ENCODE measurements around the gene IFIT1.
"Not testable (repeated sequence)": the region's sequence is repeated elsewhere in the genome, so short reads cannot be mapped to it uniquely, and the experiment has no call there.

IFIT1 gene

DNA sequence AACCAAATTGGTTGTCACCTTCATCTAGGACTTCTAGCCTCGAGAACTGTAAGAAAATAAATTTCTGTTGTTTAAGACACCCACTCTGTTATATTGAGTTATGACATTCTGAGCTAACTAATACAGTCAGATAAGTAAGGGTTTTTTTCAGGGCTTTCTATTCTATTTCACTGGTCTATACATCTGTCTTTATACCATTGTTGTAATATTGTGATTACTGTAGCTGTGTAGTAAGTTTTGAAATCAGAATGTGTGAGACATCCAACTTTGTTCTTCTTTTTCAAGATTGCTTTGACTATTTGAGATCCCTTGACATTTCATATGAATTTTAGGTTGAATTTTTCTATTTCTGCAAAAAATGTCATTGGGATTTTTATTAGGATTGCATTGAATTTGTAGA is 7.5 kb downstream of the IFIT1 start:
- DNase-seq (ENCODE audit: low spot score), result no peak

DNA sequence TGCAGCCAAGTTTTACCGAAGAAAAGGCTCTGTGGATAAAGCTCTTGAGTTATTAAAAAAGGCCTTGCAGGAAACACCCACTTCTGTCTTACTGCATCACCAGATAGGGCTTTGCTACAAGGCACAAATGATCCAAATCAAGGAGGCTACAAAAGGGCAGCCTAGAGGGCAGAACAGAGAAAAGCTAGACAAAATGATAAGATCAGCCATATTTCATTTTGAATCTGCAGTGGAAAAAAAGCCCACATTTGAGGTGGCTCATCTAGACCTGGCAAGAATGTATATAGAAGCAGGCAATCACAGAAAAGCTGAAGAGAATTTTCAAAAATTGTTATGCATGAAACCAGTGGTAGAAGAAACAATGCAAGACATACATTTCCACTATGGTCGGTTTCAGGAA is 10.6 kb downstream of the IFIT1 start:
- DNase-seq (ENCODE audit: low spot score), result no peak

DNA sequence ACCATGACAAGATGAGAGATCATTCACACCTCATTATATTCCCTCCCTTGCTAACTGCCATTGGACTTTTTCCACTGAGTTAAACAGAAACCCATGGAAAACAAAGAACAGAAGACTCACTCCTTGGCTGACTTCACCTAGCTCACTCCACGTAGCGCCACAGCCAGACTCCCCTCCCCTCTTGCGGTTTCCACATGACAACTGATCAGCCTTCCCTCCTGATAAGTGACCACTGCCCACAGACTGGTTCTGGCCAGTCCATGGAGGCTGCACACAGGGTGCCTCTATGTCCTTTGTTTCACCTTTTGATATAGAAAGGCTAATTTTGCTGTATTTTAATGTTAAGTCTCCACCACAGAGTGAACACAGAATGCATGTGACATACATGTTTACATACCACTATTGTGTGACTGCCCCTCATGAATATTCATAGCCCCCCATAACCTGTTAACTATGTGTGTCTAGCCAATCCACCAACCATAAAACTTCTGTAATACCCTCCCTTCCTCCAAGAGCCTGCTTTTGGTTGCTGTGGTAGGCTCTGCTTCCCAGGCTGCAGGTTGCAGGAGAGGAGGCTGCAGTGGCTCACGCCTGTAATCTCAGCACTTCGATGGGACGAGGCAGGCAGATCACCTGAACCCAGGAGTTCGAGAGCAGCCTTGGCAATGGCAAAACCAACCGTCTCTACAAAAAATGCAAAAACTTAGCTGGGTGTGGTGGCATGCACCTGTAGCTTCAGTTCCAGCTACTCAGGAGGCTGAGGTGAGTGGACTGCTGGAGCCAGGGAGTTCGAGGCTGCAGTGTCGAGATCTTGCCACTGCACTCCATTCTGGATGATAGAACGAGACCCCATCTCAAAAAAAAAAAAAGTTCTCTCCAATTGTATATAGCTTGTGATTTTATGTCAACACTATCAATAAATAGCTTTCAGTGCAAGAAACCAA is 12.0 kb downstream of the IFIT1 start:
- DNase-seq (ENCODE audit: low spot score), result no peak

DNA sequence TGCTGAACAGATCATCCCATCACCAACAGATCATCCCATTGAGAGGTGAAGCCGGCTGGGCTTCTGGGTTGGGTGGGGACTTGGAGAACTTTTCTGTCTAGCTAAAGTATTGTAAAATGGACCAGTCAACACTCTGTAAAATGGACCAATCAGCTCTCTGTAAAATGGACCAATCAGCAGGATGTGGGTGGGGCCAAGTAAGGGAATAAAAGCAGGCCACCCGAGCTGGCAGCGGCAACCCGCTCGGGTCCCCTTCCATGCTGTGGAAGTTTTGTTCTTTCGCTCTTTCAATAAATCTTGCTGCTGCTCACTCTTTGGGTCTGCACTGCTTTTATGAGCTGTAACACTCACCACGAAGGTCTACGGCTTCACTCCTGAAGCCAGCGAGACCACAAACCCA is 13.8 kb downstream of the IFIT1 start:
- not testable (repeated sequence) for DNase-seq (ENCODE audit: low spot score)

DNA sequence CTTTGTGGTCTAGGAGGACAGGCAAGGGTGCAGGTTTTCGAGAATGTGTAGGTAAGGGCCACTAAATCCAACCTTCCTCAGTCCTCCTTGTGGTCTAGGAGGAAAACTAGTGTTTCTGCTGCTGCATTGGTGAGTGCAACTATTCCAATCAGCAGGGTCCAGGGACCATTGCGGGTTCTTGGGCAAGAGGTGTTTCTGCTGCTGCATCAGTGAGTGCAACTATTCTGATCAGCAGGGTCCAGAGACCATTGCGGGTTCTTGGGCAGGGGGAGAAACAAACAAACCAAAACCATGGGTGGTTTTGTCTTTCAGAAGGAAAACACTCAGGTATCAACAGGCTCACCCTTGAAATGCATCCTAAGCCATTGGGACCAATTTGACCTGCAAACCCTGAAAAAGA is 15.4 kb downstream of the IFIT1 start:
- not testable (repeated sequence) for DNase-seq (ENCODE audit: low spot score)

DNA sequence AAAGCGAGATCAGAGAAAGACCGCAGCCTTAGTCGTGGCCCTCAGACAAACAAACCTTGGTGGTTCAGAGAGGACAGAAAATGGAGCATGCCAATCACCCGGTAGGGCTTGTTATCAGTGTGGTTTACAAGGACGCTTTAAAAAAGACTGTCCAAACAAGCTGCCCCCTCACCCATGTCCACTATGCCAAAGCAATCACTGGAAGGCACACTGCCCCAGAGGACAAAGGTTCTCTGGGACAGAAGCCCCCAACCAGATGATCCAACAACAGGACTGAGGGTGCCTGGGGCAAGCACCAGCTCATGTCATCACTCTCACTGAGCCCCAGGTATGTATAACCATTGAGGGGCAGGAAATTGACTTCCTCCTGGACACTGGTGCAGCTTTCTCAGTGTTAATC is 16.9 kb downstream of the IFIT1 start:
- not testable (repeated sequence) for DNase-seq (ENCODE audit: low spot score)

DNA sequence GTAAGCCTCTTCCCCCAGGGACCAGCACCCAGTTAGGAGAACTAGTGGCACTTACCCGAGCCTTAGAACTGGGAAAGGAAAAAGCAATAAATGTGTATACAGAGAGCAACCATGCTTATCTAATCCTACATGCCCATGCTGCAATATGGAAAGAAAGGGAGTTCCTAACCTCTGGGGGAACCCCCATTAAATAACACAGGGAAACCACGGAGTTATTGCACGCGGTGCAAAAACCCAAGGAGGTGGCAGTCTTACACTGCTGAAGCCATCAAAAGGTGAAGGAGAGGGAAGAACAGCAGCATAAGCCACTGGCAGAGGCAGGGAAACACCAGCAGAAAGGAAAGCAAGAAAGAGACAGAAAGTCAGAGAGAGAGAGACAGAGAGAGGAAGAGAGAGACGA is 18.1 kb downstream of the IFIT1 start:
- not testable (repeated sequence) for DNase-seq (ENCODE audit: low spot score)

DNA sequence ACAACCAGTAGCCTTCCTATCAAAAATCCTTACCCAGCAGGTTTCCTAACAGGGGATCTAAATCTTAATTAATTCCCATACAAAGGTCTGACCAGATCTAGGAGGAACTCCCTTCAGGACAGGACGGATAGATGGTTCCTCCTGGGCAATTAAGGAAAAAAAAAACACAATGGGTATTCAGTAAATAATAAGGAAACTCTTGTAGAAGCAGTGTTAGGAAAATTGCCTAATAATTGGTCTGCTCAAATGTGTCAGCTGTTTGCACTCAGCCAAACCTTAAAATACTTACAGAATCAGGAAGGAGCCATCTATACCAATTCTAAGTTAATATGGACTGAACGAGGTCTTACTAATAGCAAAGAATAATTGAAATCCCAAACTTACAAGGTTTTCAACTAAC is 18.7 kb downstream of the IFIT1 start:
- DNase-seq (ENCODE audit: low spot score), result not testable (repeated sequence)

DNA sequence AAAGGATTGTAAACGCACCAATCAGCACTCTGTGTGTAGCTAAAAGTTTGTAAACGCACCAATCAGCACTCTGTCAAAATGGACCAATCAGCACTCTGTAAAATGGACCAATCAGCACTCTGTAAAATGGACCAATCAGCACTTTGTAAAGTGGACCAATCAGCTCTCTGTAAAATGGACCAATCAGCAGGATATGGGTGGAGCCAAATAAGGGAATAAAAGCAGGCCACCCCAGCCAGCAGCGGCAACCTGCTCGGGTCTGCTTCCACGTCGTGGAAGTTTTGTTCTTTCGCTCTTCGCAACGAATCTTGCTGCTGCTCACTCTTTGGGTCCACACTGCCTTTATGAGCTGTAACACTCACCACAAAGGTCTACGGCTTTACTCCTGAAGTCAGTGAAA is 19.9 kb downstream of the IFIT1 start:
- not testable (repeated sequence) for DNase-seq (ENCODE audit: low spot score)

DNA sequence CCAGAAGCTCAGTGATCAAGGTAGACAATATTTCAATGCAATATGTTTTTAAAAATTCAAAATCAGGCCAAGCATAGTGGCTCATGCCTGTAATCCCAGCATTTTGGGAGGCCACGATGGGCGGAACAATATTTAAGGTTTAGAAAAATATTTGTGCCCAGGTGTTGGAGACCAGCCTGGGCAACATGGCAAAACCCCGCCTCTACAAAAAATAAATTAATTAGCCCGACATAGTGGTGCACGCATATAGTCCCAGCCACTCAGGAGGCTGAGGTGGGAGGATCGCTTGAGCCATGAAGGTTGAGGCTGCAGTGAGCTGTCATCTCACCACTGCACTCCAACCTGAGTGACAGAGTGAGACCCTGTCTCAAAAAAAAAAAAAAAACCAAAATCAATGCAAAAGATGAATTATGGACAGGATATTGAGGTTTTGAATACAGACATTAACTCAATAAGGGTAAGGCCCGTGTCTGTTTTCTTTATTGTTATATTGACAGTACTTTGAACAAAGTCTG is 21.0 kb downstream of the IFIT1 start:
- no peak for DNase-seq (ENCODE audit: low spot score)

DNA sequence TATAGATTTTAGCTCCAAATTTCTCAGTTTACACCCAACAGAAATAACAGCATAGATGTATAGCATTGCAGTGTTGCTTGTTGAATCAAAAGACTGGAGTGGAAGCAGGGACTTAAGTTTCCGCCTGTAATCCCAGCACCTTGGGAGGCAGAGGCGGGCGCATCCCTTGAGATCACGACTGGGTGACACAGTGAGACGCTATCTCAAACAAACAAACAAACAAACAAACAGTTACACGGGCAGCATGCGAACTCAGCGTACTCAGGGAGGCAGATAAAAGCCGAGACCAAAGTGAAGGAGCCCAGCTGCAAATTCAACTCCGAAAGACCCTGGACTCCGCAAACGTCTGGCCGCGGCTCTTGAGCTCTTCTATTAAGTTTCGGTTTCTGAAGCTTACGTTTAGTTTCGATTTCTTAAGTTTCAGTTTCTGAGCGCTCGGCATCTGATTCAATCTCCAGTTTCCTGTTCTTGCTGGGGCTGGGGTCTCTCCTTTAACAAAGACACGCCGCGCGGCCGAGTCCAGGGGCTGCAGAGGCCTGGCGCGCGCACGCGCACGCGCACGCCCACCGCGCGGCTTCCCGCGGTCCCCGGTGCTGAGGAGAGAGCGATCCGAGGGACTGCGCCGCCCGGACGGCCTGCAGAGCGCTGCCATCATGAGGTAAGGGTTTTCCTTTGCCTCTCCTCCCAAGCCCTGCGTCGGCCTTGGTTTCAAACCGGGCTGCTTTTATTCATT is 21.9 kb downstream of the IFIT1 start, which contains the start of gene IFIT5:
Gene IFIT5 (plus strand): TSS at position 423 of the 733 bp plus-strand sequence. CDS start 231 bp downstream, at position 654.
- DNase-seq (ENCODE audit: low spot score), result peak; percentile 81

DNA sequence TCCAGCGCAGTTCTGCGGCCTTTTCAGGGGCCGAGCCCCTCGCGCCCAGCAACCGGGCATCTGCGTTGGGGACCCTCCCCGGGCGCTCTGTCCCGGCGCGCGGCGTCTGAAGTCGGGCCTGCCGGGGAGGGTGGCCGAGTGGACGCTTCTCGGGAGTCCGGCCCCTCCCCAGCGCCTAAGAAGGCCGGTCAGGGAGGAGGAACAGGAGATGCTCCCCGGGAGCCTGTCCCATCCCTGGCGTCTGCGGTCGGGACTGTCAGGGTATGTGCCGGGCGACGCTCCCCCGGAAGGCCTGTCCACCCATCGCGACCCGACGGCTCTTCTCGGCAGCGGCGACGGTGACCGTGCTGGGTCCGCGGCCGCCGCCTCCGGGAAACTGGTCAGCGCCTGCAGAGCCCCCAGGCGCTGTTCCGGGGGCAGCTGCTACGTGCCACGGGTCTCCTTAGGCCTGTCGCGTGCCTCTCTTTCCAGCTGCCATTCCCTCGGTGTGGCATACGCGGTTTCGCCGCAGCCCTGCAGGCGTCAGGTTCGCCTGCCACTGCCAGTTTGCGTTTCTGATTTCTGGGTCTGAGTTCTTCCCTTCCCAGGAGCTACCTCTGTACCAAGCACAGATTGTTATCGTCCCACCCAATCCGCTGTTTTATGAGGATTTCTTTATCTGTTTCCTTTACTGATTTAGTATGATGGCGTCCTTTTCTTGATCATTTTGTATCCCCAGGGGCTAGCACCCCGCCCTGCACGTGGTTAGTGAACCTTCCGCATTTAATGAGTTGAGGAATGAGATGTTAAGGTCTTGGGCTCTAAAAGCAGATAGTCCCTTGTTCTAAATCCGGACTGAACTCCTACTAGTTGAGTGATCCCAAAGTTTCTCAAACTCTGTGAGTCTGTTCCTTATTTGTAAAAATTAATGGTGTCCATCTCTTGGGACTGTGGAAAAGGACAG is 22.7 kb downstream of the IFIT1 start:
- DNase-seq (ENCODE audit: low spot score), result peak; percentile 61

DNA sequence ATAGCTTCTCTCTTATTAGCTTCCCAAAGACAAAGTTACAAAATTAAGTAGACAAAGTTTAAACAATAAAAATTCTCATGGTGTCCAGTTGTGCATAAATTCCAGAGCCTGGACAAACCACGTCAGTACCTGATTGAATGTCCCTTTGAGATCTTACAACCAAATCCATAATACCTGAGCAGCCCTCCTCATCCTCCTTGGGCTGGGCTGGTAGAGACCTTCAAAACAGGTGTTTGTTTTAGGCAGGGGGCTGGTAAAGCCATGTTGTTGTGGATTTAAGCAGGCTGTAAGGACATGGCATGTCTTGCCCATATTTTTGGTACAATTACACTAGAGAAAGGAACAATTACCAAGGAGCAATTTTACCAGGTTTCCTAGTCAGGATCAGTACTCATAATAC is 24.0 kb downstream of the IFIT1 start:
- no peak for DNase-seq (ENCODE audit: low spot score)

DNA sequence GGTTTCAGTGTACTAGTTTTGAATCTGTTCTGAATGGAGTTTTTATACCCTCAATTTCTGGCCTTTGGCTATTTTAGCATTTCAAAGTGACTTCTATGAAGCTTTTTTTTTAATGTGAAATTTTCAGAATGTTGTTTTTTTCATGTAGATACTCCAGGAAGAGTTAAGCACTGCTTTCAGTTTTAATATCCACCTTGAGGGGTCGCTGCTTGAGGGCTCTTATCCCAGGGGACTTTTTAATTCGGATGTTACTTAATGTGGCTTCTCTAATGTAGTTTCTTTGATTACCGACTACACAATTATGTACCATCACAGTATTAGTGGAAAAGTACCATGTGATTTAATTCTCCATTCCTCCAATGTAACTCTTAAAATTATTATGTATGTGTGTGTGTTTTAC is 27.1 kb downstream of the IFIT1 start:
- DNase-seq (ENCODE audit: low spot score), result no peak

DNA sequence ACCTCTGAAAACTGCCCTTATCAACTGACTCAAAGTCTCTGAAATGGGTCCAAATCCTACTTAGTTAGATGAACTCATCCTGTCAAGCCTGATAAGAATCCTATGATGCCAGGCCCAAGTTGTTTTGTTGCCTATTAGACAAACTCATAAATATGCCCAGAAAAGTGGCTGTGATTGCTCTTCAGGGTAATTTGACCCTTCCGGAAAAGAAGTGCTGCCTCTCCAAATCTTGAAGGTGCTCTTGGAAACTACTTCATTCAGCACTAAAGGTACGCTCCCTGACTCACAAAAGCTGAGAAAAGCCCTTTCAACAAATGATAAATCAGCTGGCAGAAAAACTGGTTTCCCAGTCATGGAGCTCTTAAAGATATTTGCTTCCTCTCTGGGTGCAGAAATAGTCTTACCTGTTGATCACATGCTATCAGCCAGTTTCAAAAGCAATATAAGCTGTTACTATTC is 28.6 kb downstream of the IFIT1 start:
- DNase-seq (ENCODE audit: low spot score), result no peak

DNA sequence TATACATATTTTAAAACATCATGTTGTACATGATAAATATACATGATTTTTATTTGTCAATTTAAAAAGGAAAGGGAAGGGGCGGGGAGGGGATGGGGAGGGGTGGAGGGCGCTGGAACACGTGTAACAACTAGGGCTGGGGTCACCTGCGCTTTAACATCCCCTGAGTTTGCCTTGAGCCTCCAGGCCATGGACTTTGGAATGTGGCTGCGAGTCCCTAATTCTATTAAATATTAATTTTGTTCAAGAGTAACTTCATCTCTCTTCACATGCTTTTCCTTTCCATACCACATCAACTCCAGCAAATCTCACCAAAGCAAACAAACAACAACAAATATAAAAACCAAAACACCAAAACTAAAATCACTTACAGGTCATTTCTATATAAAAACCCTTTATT is 32.6 kb downstream of the IFIT1 start:
- no peak for DNase-seq (ENCODE audit: low spot score)

DNA sequence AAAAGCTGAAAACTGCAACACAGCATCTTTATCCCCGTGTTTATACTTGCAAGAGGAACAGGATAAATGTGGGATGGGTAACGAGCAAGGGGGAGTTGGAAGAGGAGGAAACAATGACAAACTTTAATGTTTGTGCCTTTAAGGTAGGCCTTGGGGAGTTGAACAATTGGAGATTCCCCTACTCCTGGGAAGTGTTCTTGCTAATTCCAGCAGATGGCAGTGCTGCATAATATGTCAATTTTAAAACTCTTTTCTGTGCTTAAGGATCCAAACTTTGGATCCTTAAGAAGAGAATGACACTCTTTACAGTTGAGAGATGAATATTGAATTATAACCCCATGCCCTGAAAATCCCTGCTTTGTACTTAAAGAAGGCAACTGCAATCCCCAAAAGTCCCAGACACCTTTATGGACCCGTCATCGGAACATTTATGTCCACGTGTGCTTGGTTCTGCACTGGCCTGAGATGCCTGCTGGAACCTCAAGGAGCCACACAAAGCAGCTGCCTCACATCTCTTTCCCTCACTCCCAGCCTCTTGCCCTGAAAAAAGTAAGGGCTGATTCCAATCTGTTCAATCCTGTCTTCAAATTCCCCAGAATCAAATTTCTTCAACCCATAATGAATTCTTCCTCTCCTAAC is 33.9 kb downstream of the IFIT1 start:
- DNase-seq (ENCODE audit: low spot score), result peak; percentile 38

DNA sequence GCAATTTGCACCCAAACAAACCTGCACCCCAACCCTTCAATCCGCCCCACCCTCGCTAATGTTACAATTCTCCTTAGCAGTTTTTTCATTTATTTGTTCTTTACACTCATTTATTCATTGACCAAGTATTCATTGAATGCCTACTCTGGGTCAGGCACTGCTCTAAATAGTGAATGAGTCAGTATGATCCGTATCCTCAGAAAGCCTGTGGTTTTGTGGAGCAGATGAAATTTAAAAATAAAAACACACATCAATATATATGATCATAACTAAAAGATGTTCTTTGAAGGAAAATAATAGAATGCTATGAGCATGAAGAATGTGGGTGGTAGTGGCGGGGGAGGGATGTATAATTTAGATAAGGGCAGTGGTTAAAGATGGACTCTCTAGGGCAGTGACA is 35.2 kb downstream of the IFIT1 start:
- DNase-seq (ENCODE audit: low spot score), result no peak

DNA sequence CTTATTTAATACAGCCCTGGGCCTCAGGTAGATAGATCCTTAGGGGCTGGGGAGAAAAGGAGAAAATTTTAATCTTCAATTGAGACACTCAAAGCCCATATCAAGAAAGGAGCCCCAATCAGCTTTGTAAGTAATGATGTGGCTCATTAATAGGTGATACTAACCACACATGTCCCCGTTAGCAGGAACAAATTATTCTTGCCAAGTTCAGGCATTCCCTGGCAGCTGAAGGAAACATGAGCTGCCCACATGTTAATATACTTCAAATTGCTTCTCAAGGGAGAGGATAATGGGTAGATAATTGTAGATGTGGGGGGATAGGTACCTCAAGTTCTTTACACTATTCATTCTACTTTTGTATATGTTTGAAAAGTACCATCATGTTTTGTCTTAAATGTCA is 36.5 kb downstream of the IFIT1 start:
- no peak for DNase-seq (ENCODE audit: low spot score)

DNA sequence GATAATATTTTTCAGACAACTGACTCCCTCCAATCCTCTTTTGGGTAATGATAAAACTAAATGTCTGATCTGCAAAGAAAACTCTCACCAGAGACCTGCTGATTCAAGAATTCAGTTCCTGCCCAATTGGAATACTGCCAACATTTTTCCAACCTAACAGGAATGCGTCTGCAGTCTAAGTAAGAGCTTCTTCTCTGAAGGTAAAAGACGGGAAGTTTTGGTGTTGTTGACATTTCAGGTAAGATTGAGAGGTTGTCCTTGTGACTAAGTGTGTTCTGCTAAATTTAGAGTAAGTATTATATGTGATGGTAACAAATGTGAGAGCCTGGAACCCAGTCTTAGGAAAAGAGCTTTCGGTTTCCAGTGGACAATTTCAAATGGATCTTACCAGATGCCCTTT is 39.6 kb downstream of the IFIT1 start:
- DNase-seq (ENCODE audit: low spot score), result no peak

DNA sequence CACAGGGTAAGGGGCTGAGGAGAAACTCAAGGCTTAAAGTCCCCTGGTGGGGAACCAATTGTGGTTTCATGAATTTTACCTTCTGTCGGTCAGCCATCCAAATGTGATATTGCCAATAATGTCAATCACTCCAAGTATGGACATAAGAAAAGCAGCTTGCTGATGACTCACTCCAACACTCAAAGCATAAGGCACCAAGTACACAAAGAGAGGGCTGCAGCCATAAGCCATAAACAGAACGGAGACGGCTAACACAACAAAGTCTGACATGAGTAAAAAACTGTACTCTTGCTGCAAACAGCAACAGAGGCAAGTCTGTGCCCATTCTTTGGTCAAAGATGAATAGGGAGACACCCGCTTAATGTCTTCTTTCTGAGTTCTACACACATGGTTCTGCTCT is 46.1 kb downstream of the IFIT1 start:
- DNase-seq (ENCODE audit: low spot score), result no peak
